ENCODE results near the gene BCAS3. TPM values are rescaled to one million over a fixed set of nuclear protein-coding genes. Genes with fewer than 3 reads are reported as not detected.
"Not testable (repeated sequence)": the region's sequence is repeated elsewhere in the genome, so short reads cannot be mapped to it uniquely, and the experiment has no call there.

The BCAS3 gene
- total RNA-seq, 2 experiments from 2014 or later = 13.4 to 14.5 TPM

- Histone ChIP-seq H4K20me1 (ENCODE audit: insufficient read depth, low read length) (no peaks in the 10 kb centered on the region), H3K9me3 (ENCODE audit: low read length) (no peaks in the 10 kb centered on the region), H3K9me2 (ENCODE audit: insufficient read depth, low read length) (no peaks in the 10 kb centered on the region), H3K4me1 (ENCODE audit: insufficient read depth, low read length, poor library complexity, severe bottlenecking) (no peaks in the 10 kb centered on the region), H3K4me2 (ENCODE audit: low read length) (no peak overlapping the region), H3K4me3 (ENCODE audit: low read depth, low read length, poor library complexity, severe bottlenecking) (no peak overlapping the region), H2AFZ (ENCODE audit: low read length) (no peak overlapping the region), H3K79me2 (ENCODE audit: insufficient read depth, low read depth, low read length) (no peaks in the 10 kb centered on the region), H3K36me3 (ENCODE audit: insufficient read depth, low read length) (no peaks in the 10 kb centered on the region), H3K27ac (ENCODE audit: low read depth, low read length, poor library complexity, severe bottlenecking) (no peak overlapping the region)
- intact Hi-C loops (cut with micrococcal nuclease; ENCODE audit: unreplicated experiment) = no loop called here
- DNase-seq (ENCODE audit: low spot score) = no peak
- no TSS peak for BruUV-seq (replicated peaks)
- ChIA-PET CTCF (ENCODE audit: unreplicated experiment) (no interaction called here), POLR2A (no interaction called here)
- no peak for TF ChIP-seq EZH2phosphoT487 (IDR thresholded peaks at IDR 0.05; ENCODE audit: borderline replicate concordance, low read depth, low read length)
- TF ChIP-seq, protein P1, sequence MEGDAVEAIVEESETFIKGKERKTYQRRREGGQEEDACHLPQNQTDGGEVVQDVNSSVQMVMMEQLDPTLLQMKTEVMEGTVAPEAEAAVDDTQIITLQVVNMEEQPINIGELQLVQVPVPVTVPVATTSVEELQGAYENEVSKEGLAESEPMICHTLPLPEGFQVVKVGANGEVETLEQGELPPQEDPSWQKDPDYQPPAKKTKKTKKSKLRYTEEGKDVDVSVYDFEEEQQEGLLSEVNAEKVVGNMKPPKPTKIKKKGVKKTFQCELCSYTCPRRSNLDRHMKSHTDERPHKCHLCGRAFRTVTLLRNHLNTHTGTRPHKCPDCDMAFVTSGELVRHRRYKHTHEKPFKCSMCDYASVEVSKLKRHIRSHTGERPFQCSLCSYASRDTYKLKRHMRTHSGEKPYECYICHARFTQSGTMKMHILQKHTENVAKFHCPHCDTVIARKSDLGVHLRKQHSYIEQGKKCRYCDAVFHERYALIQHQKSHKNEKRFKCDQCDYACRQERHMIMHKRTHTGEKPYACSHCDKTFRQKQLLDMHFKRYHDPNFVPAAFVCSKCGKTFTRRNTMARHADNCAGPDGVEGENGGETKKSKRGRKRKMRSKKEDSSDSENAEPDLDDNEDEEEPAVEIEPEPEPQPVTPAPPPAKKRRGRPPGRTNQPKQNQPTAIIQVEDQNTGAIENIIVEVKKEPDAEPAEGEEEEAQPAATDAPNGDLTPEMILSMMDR (conservative IDR thresholded peaks at IDR 0.05; ENCODE audit: low read length) = no peak
Measured at GRCh38 chr17:61239327-61239726, 561.7 kb downstream of the BCAS3 start.

GRCh38 chr17:61239953-61240352, 562.3 kb downstream of the BCAS3 start:
- intact Hi-C loops (cut with micrococcal nuclease; ENCODE audit: unreplicated experiment) = no loop called here
- POLR2A ChIA-PET = no interaction called here

GRCh38 chr17:61240851-61241468, 563.3 kb downstream of the BCAS3 start:
- DNase-seq (ENCODE audit: low spot score) = no peak
- ChIA-PET POLR2A (no interaction called here), CTCF (ENCODE audit: unreplicated experiment) (no interaction called here)
- Histone ChIP-seq H3K36me3 (ENCODE audit: insufficient read depth, low read length) (no peaks in the 10 kb centered on the region), H3K4me1 (ENCODE audit: insufficient read depth, low read length, poor library complexity, severe bottlenecking) (no peaks in the 10 kb centered on the region), H3K9me3 (ENCODE audit: low read length) (no peaks in the 10 kb centered on the region), H3K27ac (ENCODE audit: low read depth, low read length, poor library complexity, severe bottlenecking) (no peak overlapping the region), H3K4me3 (ENCODE audit: low read depth, low read length, poor library complexity, severe bottlenecking) (no peak overlapping the region), H3K4me2 (ENCODE audit: low read length) (no peak overlapping the region), H2AFZ (ENCODE audit: low read length) (no peak overlapping the region), H3K9me2 (ENCODE audit: insufficient read depth, low read length) (no peaks in the 10 kb centered on the region), H3K79me2 (ENCODE audit: insufficient read depth, low read depth, low read length) (no peaks in the 10 kb centered on the region), H4K20me1 (ENCODE audit: insufficient read depth, low read length) (no peaks in the 10 kb centered on the region)
- intact Hi-C loops (cut with micrococcal nuclease; ENCODE audit: unreplicated experiment) = no loop called here
- TF ChIP-seq EZH2phosphoT487 (IDR thresholded peaks at IDR 0.05; ENCODE audit: borderline replicate concordance, low read depth, low read length) = no peak
- TF ChIP-seq, protein P1 (conservative IDR thresholded peaks at IDR 0.05; ENCODE audit: low read length) = no peak
- no TSS peak for BruUV-seq (replicated peaks)

More at GRCh38 chr17:61239953-61240352, 562.3 kb downstream of the BCAS3 start:
- Histone ChIP-seq H3K4me1 (ENCODE audit: insufficient read depth, low read length, poor library complexity, severe bottlenecking) (no peaks in the 10 kb centered on the region), H3K4me2 (ENCODE audit: low read length) (no peak overlapping the region), H2AFZ (ENCODE audit: low read length) (no peak overlapping the region), H3K9me3 (ENCODE audit: low read length) (no peaks in the 10 kb centered on the region), H3K4me3 (ENCODE audit: low read depth, low read length, poor library complexity, severe bottlenecking) (no peak overlapping the region), H3K27ac (ENCODE audit: low read depth, low read length, poor library complexity, severe bottlenecking) (no peak overlapping the region), H3K9me2 (ENCODE audit: insufficient read depth, low read length) (no peaks in the 10 kb centered on the region), H4K20me1 (ENCODE audit: insufficient read depth, low read length) (no peaks in the 10 kb centered on the region), H3K36me3 (ENCODE audit: insufficient read depth, low read length) (no peaks in the 10 kb centered on the region), H3K79me2 (ENCODE audit: insufficient read depth, low read depth, low read length) (no peaks in the 10 kb centered on the region)
- no TSS peak for BruUV-seq (replicated peaks)
- no peak for DNase-seq (ENCODE audit: low spot score)
- TF ChIP-seq, protein P1 (conservative IDR thresholded peaks at IDR 0.05; ENCODE audit: low read length) = no peak
- no peak for TF ChIP-seq EZH2phosphoT487 (IDR thresholded peaks at IDR 0.05; ENCODE audit: borderline replicate concordance, low read depth, low read length)
- CTCF ChIA-PET (ENCODE audit: unreplicated experiment) = no interaction called here

GRCh38 chr17:61244988-61245387, 567.3 kb downstream of the BCAS3 start:
- H3K79me2 ChIP-seq (ENCODE audit: insufficient read depth, low read depth, low read length); H3K4me2 ChIP-seq (ENCODE audit: low read length); BruUV-seq (replicated peaks); H3K36me3 ChIP-seq (ENCODE audit: insufficient read depth, low read length); H2AFZ ChIP-seq (ENCODE audit: low read length); H4K20me1 ChIP-seq (ENCODE audit: insufficient read depth, low read length); CTCF ChIA-PET (ENCODE audit: unreplicated experiment); intact Hi-C loops (cut with micrococcal nuclease; ENCODE audit: unreplicated experiment); H3K9me3 ChIP-seq (ENCODE audit: low read length); H3K4me3 ChIP-seq (ENCODE audit: low read depth, low read length, poor library complexity, severe bottlenecking); POLR2A ChIA-PET; H3K4me1 ChIP-seq (ENCODE audit: insufficient read depth, low read length, poor library complexity, severe bottlenecking); H3K27ac ChIP-seq (ENCODE audit: low read depth, low read length, poor library complexity, severe bottlenecking); DNase-seq (ENCODE audit: low spot score); H3K9me2 ChIP-seq (ENCODE audit: insufficient read depth, low read length): not testable (repeated sequence)
